HUDEP-2 (cell line): Measurements from ENCODE around the gene DDN.

Source experiments
- DNase-seq, 76 experiments: peaks; one replicate each; lab custom pipeline; 2025; ENCODE audit not compliant: unreplicated experiment in 76 of 76; lab: John Stamatoyannopoulos, UW

DDN gene

DNA sequence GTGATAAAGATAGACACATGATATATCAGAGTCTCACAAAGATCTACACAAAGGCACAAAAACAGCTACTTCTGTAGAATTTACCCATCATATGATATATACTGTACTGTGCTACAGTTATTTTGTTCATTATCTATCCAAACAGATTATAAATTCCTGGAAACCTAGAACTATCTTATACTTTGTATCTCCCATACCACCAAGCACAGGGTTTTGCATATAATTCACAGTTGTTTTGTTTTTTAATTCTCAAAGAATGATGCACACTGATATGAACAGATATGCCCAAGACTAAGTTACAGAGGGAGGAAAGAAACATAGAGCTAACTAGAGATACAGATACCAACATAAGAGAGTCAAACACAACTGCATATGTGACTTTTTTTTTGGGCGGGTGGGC is 16.0 kb upstream of the DDN start:
- peak in 22 of 76 experiments; percentile 4 to 75 (median 40) for DNase-seq

DNA sequence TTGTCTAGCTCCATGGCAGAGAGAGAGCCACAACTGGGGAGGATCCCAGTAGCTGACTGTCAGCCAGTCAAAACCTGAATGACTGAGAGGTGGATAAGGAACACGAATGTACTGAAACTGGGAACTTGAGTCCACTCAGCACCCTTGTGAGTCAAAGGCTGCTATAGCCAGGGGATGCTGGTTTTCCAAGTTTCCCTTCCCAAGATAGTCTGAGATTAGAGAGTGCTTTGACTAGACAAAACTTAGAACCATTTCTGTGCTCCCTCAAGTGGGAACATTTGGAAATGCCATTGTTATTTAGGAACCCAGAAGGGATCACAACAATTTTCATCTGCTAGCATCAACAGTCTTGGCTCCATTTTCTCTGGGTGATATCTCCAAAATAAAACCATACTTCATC is 15.4 kb upstream of the DDN start:
- peak in 2 of 76 experiments; percentile 4 to 8 for DNase-seq

DNA sequence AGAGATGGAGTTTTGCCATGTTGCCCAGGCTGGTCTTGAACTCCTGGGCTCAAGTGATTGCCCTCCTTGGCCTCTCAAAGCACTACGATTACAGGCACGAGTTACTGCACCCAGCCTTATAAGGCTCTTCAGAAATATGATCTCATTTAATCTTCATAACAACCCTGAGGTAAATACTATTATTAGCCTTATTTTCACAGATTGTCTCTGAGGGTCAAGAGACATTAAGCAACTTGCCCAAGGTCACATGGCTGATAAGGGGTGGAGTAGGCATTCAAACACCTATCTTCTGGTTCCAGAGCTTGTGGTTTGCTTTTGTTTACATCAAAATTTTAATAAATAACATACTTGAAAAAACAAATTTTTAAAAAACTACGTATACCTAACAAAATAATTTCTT is 14.3 kb upstream of the DDN start:
- DNase-seq, result no peak

DNA sequence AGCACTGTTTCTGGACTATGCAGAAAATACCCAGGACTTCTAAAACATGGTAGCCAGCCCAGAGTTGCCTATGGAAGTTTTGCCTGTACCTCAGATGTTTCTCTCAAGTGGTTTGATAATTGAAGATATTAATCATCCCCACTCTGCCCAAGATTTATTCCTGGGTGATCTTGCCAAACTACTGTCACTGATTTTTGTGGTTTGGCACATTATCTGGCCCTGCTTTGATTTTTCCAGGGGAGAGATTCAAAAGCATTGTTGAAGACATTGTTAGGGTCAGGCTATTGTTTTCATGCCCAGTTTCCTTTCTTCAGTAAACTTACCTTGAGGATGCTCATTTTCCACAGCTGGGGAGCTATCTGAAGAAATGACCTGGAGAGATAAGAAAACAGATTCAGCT is 13.6 kb upstream of the DDN start:
- peak in 1 of 76 experiments; percentile 3 for DNase-seq

DNA sequence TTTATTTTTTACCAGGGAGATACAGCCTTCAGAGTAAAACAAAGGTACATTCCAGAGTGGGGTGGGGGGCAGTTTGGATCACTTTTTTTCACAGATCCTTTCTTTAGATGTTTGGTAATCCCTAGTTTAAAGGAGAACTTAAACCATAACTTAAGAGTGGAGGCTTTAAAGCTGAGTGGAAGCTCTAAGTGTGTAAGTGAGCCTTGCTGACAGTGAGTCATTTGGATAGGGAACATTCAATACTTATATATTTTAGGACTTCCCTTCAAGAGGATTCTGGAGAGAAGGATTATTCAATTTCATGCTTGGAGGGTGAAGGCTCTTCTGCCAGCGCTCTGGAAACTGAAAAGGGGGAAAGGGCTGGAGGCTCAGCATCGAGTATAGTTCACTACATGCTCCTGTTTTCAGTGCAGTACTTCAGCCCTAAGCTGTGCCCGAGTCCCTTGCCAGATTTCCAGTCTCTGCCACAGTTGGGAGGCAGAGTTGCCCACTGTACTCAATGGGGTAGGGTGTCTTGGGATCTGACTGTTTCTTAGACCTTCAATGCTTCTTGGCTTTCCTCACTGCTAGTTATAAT is 11.0 kb upstream of the DDN start:
- DNase-seq, result no peak

DNA sequence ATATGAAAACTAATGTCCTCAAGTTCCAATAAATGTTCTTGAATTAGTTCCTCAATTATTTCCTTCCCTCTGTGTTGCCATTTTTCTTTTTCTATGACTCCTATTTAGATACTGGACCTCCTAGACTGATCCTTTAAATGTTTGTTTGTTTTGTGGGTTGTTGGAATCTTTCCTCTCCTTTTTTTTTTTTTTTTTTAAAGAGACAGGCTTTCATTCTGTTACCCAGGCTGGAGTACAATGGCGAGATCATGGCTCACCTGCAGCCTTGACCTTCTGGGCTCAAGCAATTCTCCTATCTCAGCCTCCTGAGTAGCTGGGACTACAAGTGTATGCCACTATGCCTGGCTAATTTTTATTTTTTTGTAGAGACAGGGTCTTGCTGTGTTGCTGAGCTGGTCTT is 9.8 kb upstream of the DDN start:
- no peak for DNase-seq

DNA sequence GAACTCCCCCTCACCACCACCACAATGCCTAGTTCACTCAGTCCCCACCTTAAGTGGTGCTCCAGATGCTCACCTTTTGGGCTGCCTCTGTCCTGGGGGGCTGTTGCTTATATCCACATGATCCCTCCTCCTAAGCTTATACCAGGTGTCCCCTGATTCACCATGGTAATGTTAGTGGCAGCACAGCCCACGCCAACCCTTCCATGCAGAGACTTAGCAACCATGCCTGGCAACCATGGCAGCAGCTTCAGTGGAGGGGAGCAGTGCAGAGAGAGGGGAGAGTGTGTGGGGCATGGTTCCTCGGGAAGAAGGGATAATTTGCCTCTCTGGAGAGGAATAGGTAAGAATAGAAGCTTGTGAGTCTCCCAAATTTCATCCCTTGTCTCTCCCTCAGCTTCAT is 1.2 kb upstream of the DDN start:
- DNase-seq, result no peak

DNA sequence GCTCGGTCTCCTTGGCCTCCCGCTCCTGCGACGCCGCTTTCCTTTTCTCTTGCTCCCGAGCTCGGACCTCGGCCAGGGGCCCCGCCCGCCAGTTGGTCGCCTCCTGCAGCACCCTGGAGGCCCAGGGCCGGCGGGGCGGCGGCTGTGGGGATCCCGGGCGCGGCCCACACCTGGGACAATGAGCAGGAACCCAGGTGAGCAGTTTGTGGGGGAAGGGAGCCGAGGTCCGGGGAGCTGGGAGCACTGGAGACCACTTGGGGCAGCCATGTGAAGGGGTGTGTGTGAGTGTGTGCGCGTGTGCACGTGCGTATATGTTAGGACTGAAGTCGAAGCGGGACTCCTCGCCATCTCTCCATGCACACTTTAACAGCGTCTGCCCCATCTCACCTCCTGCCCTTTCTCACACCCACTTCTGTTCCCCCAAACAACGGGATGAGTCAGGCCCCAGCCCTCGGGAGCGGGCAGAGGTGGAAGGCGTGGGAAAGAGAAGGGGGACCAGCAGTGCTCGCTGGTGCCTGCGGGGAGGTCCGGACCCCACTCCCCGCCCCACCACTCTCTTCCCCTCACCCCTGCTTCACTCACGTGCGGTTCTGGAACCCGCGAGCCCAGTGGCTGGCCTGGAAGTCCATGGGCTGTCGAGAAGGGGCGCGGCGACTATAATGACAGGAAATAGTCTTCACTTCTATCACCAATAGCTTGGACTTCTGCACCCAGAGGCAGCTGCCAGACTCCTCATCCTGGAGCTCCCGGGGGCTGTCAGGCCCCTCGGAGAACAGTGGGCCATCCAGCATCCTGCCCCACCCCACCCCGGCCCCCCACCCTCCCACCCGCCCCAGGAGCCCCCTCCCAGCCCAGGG is 450 bp downstream of the DDN start:
- peak in 17 of 76 experiments; percentile 13 to 57 (median 37) for DNase-seq

DNA sequence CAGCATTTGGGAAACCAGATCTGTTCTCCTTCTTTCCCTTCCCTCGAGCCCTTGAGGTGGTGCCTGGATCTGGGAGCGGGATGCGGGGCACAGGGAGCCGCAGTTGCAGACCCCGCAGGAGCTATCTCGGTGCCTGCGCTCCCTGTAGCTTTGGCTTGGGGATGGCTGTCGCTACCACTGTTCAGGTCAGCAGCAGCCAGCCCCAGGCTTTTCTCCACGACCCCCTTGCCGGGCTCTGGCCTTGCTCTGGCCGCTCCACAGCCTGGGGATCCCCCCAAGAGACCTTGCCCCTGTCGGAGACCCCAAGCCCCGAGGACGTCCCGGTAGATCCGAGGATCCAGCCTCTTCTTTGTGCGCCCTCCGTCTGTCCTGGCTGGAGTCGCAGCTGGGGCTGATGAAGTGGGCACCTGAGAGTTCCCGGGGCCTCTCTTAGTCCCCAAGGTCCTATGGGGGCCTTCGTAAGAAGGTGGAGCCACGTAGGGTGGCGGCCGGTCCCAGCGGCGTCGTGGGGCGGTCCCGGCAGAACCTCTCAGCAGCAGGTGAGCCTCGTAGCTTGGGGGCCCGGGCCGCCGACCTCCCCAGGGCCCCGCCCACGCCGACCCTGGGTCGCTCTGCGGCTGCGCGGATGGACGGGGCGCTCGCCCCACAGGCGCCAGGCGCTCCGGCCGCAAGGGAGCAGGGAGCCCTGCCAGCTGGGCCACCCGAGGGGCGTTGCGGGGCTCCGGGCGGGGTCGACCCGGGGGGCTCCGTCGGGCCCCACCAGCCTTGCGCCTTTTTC is 1.3 kb downstream of the DDN start:
- peak in 14 of 76 experiments; percentile 12 to 54 (median 34) for DNase-seq

DNA sequence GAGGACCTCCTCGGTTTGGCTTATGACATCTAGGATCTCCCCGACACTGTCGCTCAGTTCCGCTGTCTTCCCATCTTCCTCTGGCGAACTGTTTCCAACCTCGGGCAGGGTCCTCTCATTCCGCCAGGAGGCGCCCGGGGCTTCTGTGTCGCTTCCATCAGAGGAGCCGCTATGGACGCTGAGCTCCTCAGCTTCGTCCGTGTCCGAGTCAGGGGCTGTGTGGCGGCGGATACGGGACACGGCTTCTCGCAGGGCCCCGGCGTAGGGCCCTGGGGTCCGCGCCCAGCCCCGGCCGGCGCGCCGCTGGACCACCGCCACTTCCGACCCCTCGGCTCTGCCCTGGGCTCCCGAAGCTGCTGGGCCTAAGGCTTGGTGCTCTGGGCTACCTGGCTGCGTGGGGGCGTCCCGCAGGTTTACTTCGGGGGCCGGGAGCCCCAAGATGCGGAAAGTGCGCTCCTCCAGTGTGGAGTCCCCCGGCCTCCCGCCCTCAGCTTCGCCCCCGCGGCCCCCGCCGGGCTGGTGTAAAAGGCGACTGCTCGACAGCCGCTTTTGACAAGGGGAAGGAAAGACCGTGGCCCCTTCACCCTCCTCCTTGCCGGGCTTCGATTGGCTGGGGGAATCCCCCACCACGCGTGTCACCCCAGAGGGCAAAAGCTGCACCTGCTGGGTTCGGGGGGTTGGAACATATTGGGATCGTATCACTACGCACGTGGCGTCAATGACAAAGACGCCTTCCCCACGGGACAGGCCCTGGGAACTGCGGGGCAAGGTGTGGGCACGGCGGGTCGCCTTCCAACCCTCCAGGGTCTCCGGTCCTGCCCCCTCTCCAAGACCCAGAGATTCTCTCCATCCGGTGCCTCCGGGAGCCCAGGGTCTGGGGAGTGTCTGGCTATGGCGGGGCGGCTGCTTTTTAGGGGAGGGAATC is 2.1 kb downstream of the DDN start:
- peak in 53 of 76 experiments; percentile 21 to 74 (median 46) for DNase-seq

DNA sequence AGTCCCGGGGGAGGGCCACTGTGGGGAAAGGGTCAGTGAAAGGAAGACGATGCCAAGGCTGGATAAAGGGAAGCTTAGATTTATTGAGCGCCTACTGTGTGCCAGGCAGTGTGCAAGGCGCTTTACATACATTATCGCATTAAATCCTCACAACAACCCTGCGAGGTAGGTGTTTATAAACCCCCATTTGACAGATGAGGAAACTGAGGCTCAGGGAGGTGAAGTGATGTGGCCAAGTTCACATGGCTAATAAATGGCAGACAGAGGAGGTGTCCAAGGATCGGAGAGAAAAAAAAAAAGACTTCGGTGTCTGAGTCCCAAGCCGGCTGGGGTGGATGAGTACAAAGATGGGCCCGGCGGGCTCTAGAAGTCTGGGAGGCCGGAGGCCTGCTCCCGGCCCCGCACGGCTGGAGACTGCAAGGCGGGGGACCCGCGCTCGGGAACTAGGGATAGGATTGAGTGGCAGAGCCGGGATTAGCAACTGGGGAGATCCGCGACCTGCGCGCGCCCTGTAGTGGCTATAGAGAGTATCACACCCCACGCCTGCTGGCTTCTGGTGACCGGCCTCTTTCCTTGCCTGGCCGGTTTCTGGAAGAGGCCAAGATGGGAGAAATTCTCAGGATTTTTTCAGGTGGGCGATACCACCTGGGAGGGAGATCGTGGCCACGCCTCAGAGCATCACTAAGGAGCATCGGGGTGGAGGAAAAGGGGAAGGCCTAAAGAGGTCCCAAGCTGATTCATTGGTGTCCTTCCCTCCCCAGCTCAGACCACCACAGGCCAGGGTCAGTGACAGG is 3.9 kb downstream of the DDN start:
- DNase-seq, result peak in 50 of 76 experiments; percentile 15 to 67 (median 44)

DNA sequence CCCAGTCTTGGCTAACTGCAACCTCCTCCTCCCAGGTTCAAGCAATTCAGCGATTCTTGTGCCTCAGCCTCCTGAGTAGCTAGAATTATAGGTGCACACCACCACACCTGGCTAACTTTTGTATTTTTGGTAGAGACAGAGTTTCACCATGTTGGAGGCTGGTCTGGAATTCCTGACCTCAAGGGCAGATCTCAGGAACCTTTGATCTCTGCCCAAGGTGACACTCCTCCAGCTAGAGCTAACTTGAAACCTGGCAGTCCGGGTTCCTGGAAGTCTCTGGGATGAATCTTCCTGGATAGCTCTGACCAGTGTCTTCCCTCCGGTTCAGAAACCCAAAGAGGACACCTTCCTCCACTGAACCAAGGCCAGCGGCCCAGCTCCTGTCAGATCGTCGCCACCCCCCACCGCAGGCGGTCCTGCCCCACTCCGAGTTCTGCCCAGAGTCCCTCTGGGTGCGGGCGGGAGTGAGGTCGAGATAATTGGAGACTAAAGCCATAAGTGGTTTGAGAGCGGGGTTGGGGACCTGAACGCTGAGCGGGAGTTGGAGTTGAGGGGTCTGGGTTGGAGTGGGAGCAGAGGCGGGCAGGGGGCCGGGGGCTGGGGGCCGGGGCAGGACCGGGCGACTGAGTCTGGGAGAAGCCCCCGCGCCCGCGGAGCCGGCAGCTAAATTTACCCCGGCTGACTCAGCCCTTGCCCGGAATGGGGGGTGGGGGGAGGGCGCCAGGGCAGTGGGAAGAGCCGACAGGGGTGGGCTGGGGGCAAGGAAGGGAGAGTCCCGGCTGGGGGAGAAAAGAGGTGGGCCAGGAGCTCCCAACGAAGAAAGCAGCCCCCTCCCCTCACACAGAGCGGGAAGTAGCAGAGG is 4.7 kb downstream of the DDN start:
- DNase-seq, result no peak

DNA sequence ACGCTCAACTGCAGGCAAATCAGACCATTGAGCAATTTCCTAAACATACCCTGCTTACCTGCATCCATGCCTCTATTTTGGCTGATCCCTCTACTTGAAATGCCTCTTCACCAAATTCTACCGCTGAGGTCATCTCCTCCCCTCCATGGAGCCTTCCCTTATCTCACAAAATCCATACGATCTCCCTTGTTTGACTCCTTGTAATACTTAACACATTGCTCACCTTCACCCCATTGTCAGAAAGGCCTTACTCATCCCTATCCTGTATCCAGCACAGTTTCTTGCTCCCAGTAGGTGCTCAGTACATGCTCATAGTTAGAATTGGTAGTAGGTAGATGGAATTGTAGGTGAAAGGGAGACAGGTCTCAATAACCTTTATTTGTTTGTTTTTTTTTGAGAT is 5.4 kb downstream of the DDN start:
- DNase-seq, result no peak

DNA sequence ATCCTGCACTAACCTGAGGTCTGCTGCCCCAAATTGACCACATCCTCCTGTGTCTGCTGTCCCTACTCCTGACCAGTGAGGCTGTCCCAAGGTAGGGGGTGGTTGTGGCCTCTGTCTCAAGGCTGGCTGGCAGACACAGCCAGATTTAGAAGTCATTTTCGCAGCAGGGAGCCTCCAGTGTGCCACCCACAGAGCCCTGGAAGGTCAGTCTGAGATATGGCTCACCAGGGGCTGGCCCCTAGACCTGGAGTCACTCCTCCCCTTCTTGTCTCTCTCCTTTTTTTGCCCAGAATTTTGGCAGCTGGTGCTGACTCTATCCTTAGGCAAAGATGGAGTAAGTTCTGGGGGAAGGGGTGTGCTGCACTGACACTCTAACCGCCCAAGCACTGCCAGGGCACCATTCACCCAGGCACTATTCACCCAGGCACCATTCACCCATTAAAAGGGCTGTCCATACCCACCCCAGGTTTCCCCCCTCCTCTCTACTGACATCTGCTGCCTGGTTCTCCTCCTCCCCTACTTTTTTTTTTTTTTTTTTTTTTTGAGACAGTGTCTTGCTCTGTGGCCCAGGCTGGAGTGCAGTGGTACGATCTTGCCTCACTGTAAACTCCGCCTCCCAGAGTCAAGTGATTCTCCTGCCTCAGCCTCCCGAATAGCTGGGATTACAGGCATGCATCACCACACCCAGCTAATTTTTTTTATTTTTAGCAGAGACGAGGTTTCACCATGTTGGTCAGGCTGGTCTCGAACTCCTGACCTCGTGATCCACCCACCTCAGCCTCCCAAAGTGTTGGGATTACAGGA is 7.7 kb downstream of the DDN start:
- no peak for DNase-seq

DNA sequence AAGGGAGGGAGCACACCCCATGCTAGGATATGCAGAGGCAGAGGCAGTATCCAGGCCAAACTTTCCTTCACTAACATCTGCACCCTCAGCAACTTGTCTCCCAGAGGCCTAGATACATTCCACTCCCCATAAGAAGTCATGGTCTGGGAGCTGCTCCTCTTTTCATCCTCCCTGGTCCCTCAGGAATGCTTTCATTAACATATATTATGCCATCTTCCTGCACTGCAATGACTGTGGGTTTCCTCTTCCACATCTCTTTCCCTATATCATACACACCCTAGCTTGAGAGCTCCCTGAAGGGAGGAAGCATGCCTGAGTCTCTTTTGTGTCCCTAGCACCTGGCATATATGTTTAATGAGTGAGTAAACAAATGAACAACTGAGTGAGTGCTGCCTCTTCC is 8.6 kb downstream of the DDN start:
- no peak for DNase-seq

DNA sequence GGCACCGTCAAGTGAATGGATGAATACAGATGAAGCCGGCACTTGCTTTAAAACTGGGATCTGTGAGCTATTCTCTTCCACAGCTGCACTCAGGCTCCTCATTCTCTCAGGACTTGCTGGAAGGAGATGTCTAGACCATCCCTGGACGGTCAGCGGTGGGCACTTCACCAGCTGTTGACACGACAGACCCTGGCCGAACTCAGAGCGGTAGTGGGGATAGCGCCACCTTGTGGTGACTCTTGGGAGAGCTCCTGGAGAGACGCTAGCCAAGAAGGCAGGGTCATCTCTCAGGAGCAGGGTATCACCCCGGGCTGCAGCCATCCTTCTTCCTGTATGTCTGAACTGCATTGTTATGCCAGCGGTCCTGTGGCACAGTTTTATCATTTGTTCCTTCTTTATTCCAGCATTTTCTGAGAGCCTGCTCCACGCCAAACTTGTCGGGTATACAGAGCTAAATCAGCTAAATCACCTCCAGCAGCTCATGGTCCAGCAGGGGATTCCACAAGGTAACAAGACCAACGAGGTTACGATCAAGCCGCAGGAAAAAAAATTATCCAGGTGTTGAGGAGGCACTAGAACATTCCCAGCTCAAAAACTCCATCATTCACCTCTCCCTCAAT is 11.0 kb downstream of the DDN start:
- DNase-seq, result peak in 48 of 76 experiments; percentile 7 to 73 (median 46)

DNA sequence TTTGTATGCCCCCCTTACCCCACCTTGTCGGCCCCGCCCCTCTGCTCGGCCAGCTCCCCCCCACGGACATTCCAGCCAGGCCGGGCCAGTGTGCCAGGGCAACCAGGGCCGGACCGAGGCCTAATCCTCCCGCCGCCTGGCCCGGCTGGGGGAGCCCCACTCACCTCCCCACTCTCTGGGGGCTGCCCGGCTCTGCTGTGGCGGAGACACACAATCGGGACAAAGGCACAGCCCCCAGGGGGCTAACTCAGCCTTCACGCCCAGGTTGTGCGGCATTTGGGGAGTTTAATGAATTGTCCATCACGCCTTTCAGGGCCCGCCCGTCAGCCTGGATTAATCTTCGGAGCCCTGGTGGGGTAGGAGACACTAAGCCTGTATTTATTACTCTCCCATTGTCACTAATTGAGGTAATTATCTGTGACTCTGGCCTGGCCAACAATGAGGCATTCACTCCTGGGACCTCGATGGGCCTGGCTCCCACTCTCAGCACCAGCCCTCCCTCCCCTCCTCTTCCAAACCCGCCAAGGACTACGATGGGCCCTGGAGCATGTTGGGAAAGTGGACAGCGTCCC is 12.4 kb downstream of the DDN start:
- no peak for DNase-seq
